Measurements from ENCODE around the gene EML6. TPM values are rescaled to one million over a fixed set of nuclear protein-coding genes. Genes with fewer than 3 reads are reported as not detected.

Gene EML6
- total and polyA plus RNA-seq, 2 of the 13 experiments (the other 11 are each of a cell fraction or from before 2014, with no cell fraction given), result 17.2 to 32.4 TPM

- no peak for TF ChIP-seq PBX3 (CRISPR knock-in tag; IDR thresholded peaks at IDR 0.05; ENCODE audit: borderline replicate concordance)
- no peak for TF ChIP-seq ZNF343 (CRISPR knock-in tag; IDR thresholded peaks at IDR 0.05)
- no peak for TF ChIP-seq PHF8 (CRISPR knock-in tag; IDR thresholded peaks at IDR 0.05)
Observed at GRCh38 chr2:54878182-54878581, 154.7 kb downstream of the EML6 start (continued).

- Histone ChIP-seq H3K4me3 (replicated peaks in 1 of 3; ENCODE audit: insufficient read depth in 1 of 3, low read depth in 2 of 3, low read length in 3 of 3) (no peak overlapping the region), H3K36me3 (replicated peaks in 1 of 2; ENCODE audit: control insufficient read depth in 1 of 2, insufficient read depth in 2 of 2, low read length in 2 of 2) (no peaks in the 10 kb centered on the region), H2AFZ (ENCODE audit: low read length) (no peak overlapping the region), H3K4me2 (ENCODE audit: low read depth, low read length) (no peak overlapping the region), H3K27ac (ENCODE audit: extremely low read length, insufficient read depth, low read length) (no peak overlapping the region), H3K79me2 (ENCODE audit: insufficient read depth, low read length) (no peaks in the 10 kb centered on the region), H3K9me3 (ENCODE audit: low read length) (no peaks in the 10 kb centered on the region), H3K27me3 (ENCODE audit: control insufficient read depth in 1 of 2, insufficient read depth in 2 of 2, low read length in 2 of 2) (no peaks in the 10 kb centered on the region), H3K4me1 (ENCODE audit: insufficient read depth, low read length) (peaks cover 12% of the 10 kb centered on the region), H3K9ac (ENCODE audit: insufficient read depth, low read depth, low read length) (no peak overlapping the region), H4K20me1 (ENCODE audit: insufficient read depth, low read length) (no peaks in the 10 kb centered on the region)
- no TSS peak for BruUV-seq (replicated peaks)
- ChIA-PET POLR2A (no interaction called here), CTCF (ENCODE audit: low intra/inter-chr PET ratio, low total read pairs) (no interaction called here)
- 95% methylated on average over 5 of the region's 5 CpGs for WGBS (ENCODE audit: low lambda C conversion rate)
- in situ Hi-C loops (cut with HindIII; ENCODE audit: extremely low pct_ligation_motif_present, low pct_unique_long_range_greater_than_20kb) (no loop called here), intact Hi-C loops (cut with micrococcal nuclease; ENCODE audit: unreplicated experiment) (no loop called here)
- no peak for ATAC-seq
- no peak for DNase-seq (ENCODE audit: low spot score)
- FAIRE-seq, result no peak
- TF ChIP-seq ZBTB44 (CRISPR knock-in tag; IDR thresholded peaks at IDR 0.05) (no peak), USF2 (IDR thresholded peaks at IDR 0.05; ENCODE audit: low read depth, low read length) (no peak), USF2 (CRISPR knock-in tag; IDR thresholded peaks at IDR 0.05; ENCODE audit: borderline replicate concordance) (no peak), MAFF (IDR thresholded peaks at IDR 0.05; ENCODE audit: low read depth, low read length) (0 out of 2 replicates have a peak, but pooled peaks have one; percentile 11), ZBTB20 (CRISPR knock-in tag; IDR thresholded peaks at IDR 0.05; ENCODE audit: borderline replicate concordance, low read depth) (no peak), MAFK (conservative IDR thresholded peaks at IDR 0.05 in 1 of 2, IDR thresholded peaks at IDR 0.05 in 1 of 2; ENCODE audit: low read length in 2 of 2) (peak; percentile 36 to 56; a peak in 3 of 4 replicates), ZNF576 (CRISPR knock-in tag; IDR thresholded peaks at IDR 0.05) (no peak), MLX (CRISPR knock-in tag; IDR thresholded peaks at IDR 0.05) (no peak), SALL1 (CRISPR knock-in tag; IDR thresholded peaks at IDR 0.05) (no peak), ZNF652 (CRISPR knock-in tag; IDR thresholded peaks at IDR 0.05; ENCODE audit: borderline replicate concordance, low read depth) (no peak)
Observed at GRCh38 chr2:54879032-54879431, 155.6 kb downstream of the EML6 start.
